Measurements from ENCODE around the gene HES1. TPM values are rescaled to one million over a fixed set of nuclear protein-coding genes. Genes with fewer than 3 reads are reported as not detected.

The HES1 gene
- total RNA-seq, 3 donors from 2014 or later = 6.6 to 110 (median 87.2) TPM

DNA sequence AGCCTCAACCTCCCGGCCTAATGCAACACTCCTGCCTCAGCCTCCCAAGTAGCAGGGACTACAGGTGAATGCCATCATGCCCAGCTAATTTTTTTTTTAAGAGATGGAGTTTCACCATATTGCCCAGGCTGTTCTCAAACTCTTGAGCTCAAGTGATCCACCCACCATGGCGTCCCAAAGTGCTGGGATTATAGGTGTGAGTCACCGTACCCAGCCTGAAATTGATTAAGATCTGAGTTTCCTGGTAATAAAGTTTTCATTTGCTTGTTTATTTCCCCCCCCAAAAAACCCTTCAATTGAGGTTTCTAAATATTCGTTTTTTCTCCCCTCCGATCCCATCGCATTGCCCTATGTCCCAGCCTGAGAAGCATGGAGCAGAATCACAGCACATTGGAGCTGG, 39.0 kb downstream of the HES1 start:
- no peak for DNase-seq (ENCODE audit: low spot score in 2 of 2)
- Histone ChIP-seq H3K27me3 (no peaks in the 10 kb centered on the region), H3K36me3 (no peaks in the 10 kb centered on the region), H3K4me1 (no peaks in the 10 kb centered on the region), H3K4me3 (no peak overlapping the region), H3K9me3 (no peaks in the 10 kb centered on the region), H3K27ac (no peak overlapping the region)
- TF ChIP-seq, protein P1, sequence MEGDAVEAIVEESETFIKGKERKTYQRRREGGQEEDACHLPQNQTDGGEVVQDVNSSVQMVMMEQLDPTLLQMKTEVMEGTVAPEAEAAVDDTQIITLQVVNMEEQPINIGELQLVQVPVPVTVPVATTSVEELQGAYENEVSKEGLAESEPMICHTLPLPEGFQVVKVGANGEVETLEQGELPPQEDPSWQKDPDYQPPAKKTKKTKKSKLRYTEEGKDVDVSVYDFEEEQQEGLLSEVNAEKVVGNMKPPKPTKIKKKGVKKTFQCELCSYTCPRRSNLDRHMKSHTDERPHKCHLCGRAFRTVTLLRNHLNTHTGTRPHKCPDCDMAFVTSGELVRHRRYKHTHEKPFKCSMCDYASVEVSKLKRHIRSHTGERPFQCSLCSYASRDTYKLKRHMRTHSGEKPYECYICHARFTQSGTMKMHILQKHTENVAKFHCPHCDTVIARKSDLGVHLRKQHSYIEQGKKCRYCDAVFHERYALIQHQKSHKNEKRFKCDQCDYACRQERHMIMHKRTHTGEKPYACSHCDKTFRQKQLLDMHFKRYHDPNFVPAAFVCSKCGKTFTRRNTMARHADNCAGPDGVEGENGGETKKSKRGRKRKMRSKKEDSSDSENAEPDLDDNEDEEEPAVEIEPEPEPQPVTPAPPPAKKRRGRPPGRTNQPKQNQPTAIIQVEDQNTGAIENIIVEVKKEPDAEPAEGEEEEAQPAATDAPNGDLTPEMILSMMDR (IDR thresholded peaks at IDR 0.05) = no peak
- TF ChIP-seq POLR2AphosphoS5 (IDR thresholded peaks at IDR 0.05) = no peak
- no peak for TF ChIP-seq POLR2A (IDR thresholded peaks at IDR 0.05)
- intact Hi-C loops (cut with DNase I; ENCODE audit: low total_unique reads) = no loop called here

DNA sequence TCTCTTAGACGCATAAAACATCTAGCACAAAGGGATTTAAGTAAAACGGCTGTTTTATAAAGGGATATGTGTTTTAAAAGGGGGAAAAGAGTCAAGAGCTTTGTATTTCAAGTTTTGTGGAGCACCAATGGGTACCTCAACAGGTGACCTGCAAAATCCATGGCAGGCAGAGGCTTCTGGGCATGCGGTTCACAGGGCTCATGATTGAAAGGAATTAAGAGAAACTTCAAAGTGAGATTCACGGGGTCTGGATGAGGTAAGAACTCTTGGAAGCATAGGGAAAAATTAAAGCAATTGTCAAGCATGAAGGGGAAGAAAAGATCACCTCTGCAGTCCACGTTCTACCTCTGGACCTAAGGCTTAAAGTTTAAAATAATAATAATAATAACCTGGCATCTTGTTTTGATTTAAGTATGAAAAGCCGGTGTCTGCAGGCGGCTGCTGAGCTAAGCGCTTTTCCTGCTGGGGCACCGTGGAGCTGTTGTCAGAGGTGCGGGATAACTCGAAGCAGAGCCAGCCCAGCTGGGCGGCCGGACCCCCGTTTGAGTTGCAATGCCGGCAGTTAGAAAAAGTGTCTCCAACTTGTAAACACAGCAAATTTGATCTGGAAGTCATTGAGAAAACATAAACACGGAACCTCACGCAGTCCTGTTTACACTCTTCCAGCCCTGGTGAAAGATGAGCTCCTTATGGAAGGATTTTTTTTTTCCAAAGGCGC, 40.5 kb downstream of the HES1 start:
- no peak for DNase-seq (ENCODE audit: low spot score in 2 of 2)
- H3K27ac ChIP-seq = peak overlapping the region in 1 of 2 donors; percentile 7
- H3K36me3 ChIP-seq = no peaks in the 10 kb centered on the region
- no peaks in the 10 kb centered on the region for H3K4me1 ChIP-seq
- TF ChIP-seq POLR2A (IDR thresholded peaks at IDR 0.05) (no peak), POLR2AphosphoS5 (IDR thresholded peaks at IDR 0.05) (no peak)
- TF ChIP-seq, protein P1 (IDR thresholded peaks at IDR 0.05) = no peak
- H3K9me3 ChIP-seq = no peaks in the 10 kb centered on the region
- H3K4me3 ChIP-seq = no peak overlapping the region
- intact Hi-C loops (cut with DNase I; ENCODE audit: low total_unique reads) = no loop called here
- H3K27me3 ChIP-seq = no peaks in the 10 kb centered on the region

DNA sequence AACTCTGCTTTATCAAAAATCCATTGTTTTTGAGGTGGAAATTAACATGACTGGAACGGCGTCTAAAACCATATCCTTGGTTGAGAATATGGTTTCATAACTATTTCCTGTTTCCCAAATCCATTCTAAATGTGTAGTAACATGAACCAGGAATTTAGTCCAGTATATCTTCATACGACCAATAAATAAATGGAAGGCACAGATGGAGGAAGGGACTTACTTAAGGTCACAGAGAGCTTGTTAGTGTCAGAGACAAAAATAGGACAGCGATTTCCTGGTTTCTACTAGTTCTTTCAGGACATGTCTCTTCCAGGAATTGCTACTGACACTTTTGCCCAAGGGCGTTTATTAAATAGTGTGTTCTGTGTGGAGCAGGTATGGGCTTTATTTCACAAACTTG, 41.2 kb downstream of the HES1 start:
- intact Hi-C loops (cut with DNase I; ENCODE audit: low total_unique reads) = no loop called here
- TF ChIP-seq, protein P1 (IDR thresholded peaks at IDR 0.05) = no peak
- TF ChIP-seq POLR2A (IDR thresholded peaks at IDR 0.05) (no peak), POLR2AphosphoS5 (IDR thresholded peaks at IDR 0.05) (no peak)

GRCh38 chr3:194178128-194178527, 42.2 kb downstream of the HES1 start:
- Histone ChIP-seq H3K4me1 (no peaks in the 10 kb centered on the region), H3K9me3 (no peaks in the 10 kb centered on the region), H3K36me3 (no peaks in the 10 kb centered on the region), H3K27me3 (no peaks in the 10 kb centered on the region), H3K27ac (peak overlapping the region; percentile 51 to 69), H3K4me3 (no peak overlapping the region)
- intact Hi-C loops (cut with DNase I; ENCODE audit: low total_unique reads) = no loop called here
- DNase-seq (ENCODE audit: low spot score in 2 of 2) = no peak
- TF ChIP-seq, protein P1 (IDR thresholded peaks at IDR 0.05) = no peak
- TF ChIP-seq POLR2A (IDR thresholded peaks at IDR 0.05) (no peak), POLR2AphosphoS5 (IDR thresholded peaks at IDR 0.05) (no peak)

More for the DNA sequence above, 41.2 kb downstream of the HES1 start:
- DNase-seq (ENCODE audit: low spot score in 2 of 2) = no peak
- Histone ChIP-seq H3K27me3 (no peaks in the 10 kb centered on the region), H3K4me3 (no peak overlapping the region), H3K27ac (peak overlapping the region; percentile 69 to 81), H3K4me1 (no peaks in the 10 kb centered on the region), H3K9me3 (no peaks in the 10 kb centered on the region), H3K36me3 (no peaks in the 10 kb centered on the region)

DNA sequence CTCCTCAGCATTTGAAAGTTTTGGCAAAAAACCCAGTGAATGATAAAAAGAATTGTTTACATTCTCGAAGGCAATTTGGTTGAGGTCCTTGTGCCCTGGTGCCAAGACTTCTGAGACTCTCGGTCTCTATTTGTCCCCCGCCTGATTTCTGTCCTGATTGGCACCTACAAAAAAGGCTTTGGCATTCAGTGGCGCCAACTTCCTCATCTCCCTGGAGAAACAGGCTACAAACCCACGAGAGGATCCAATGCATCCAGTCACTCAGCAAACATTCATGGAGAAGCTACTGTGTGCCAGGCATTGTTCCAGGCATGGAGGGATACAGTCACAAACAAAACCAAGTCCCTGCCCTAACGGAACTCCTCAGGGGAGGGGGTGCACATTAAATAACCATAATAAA, 42.7 kb downstream of the HES1 start:
- intact Hi-C loops (cut with DNase I; ENCODE audit: low total_unique reads) = no loop called here
- TF ChIP-seq POLR2A (IDR thresholded peaks at IDR 0.05) (no peak), POLR2AphosphoS5 (IDR thresholded peaks at IDR 0.05) (no peak)
- TF ChIP-seq, protein P1 (IDR thresholded peaks at IDR 0.05) = no peak
- Histone ChIP-seq H3K36me3 (no peaks in the 10 kb centered on the region), H3K27me3 (no peaks in the 10 kb centered on the region), H3K9me3 (no peaks in the 10 kb centered on the region), H3K4me3 (no peak overlapping the region), H3K27ac (peak overlapping the region in 1 of 2 donors; percentile 51), H3K4me1 (no peaks in the 10 kb centered on the region)
- DNase-seq (ENCODE audit: low spot score in 2 of 2) = peak in 1 of 2 donors; percentile 28
